GM23338 (cell line): ENCODE data around the gene ZMPSTE24. TPM values are rescaled to one million over a fixed set of nuclear protein-coding genes. Genes with fewer than 3 reads are reported as not detected.

ENCODE experiments used
- ATAC-seq: fragments of 200-7000 bp; cut with Tn5 transposase; 3 replicates; pipeline ENCODE4 v1.9.1; 2020
- DNase-seq: peaks from one replicate; pipeline ENCODE4 v3.0.0-alpha.2; 2015; ENCODE audit warnings: low spot score
- H2AFZ ChIP-seq: fragments of 200-600 bp; sonication (generic); 2 replicates; pipeline ENCODE4 v1.8.0; 2016; ENCODE audit warnings: antibody characterized with exemption, mild to moderate bottlenecking, moderate library complexity
- H3F3A ChIP-seq: fragments of 200-600 bp; sonication (generic); replicated peaks from 2 replicates; pipeline ENCODE4 v1.8.0; 2017; ENCODE audit warnings: antibody characterized with exemption, mixed run types, low read depth
- H3K27ac ChIP-seq: fragments of 200-600 bp; sonication (generic); 2 replicates; pipeline ENCODE4 v1.6.1; 2016; ENCODE audit warnings: low read depth
- H3K27me3 ChIP-seq: fragments of 200-600 bp; sonication (generic); 2 replicates; pipeline ENCODE4 v1.8.0; 2016; ENCODE audit warnings: mild to moderate bottlenecking, mixed run types, moderate library complexity; ENCODE audit not compliant: insufficient read depth
- H3K36me3 ChIP-seq: fragments of 200-600 bp; sonication (generic); 2 replicates; pipeline ENCODE4 v1.8.0; 2016; ENCODE audit warnings: mild to moderate bottlenecking; ENCODE audit not compliant: insufficient read depth
- H3K4me1 ChIP-seq: fragments of 200-600 bp; sonication (generic); 2 replicates; pipeline ENCODE4 v1.8.0; 2016; ENCODE audit warnings: mild to moderate bottlenecking, moderate library complexity; ENCODE audit not compliant: insufficient read depth
- H3K4me2 ChIP-seq: fragments of 200-600 bp; sonication (generic); 2 replicates; pipeline ENCODE4 v1.7.1; 2017; ENCODE audit warnings: mixed run types
- H3K4me3 ChIP-seq: fragments of 200-600 bp; sonication (generic); 2 replicates; pipeline ENCODE4 v1.6.1; 2016; ENCODE audit warnings: mixed run types
- H3K79me2 ChIP-seq: fragments of 200-600 bp; sonication (generic); replicated peaks from 2 replicates; pipeline ENCODE4 v1.8.0; 2017; ENCODE audit warnings: mild to moderate bottlenecking; ENCODE audit not compliant: insufficient read depth
- H3K9me2 ChIP-seq: fragments of 200-600 bp; sonication (generic); 2 replicates; pipeline ENCODE4 v1.8.0; 2017; ENCODE audit not compliant: insufficient read depth
- H4K20me1 ChIP-seq: fragments of 200-600 bp; sonication (generic); replicated peaks from 2 replicates; pipeline ENCODE4 v1.8.0; 2017; ENCODE audit warnings: mild to moderate bottlenecking; ENCODE audit not compliant: insufficient read depth
- H3K27ac Mint-ChIP-seq: 2 replicates; pipeline ENCODE4 v1.8.0; 2020; ENCODE audit warnings: inconsistent platforms, mild to moderate bottlenecking, moderate library complexity, mixed read lengths
- H3K27me3 Mint-ChIP-seq: 3 replicates; pipeline ENCODE4 v1.8.0; 2022; ENCODE audit warnings: low read depth, mild to moderate bottlenecking, moderate library complexity, mixed read lengths, inconsistent platforms; ENCODE audit not compliant: insufficient read depth, poor library complexity
- H3K36me3 Mint-ChIP-seq: 3 replicates; pipeline ENCODE4 v1.8.0; 2021; ENCODE audit warnings: low read depth, mild to moderate bottlenecking, inconsistent platforms, moderate library complexity, mixed read lengths
- H3K4me1 Mint-ChIP-seq: 3 replicates; pipeline ENCODE4 v1.8.0; 2020; ENCODE audit warnings: mild to moderate bottlenecking, inconsistent platforms, mixed read lengths
- H3K4me3 Mint-ChIP-seq: 3 replicates; pipeline ENCODE4 v1.8.0; 2021; ENCODE audit warnings: moderate library complexity, mild to moderate bottlenecking, inconsistent platforms, mixed read lengths
- H3K9me3 Mint-ChIP-seq: 3 replicates; pipeline ENCODE4 v1.8.0; 2020; ENCODE audit warnings: moderate library complexity, mild to moderate bottlenecking, inconsistent platforms, mixed read lengths
- CREB1 ChIP-seq: fragments of 250-450 bp; sonication (Bioruptor Pico); IDR thresholded peaks from 2 replicates; pipeline ENCODE4 v1.5.0; 2020; ENCODE audit warnings: low read depth, mild to moderate bottlenecking, moderate library complexity
- ETS1 ChIP-seq: IDR thresholded peaks from 2 replicates; pipeline ENCODE4 v1.6.1; 2016; ENCODE audit warnings: antibody characterized with exemption
- JUNB ChIP-seq: IDR thresholded peaks from one replicate; pipeline ENCODE4 v1.6.1; 2016; ENCODE audit warnings: antibody characterized with exemption; ENCODE audit not compliant: unreplicated experiment
- NANOG ChIP-seq: IDR thresholded peaks from 2 replicates; pipeline ENCODE4 v1.6.1; 2016; ENCODE audit warnings: antibody characterized with exemption, borderline replicate concordance
- POLR2AphosphoS5 ChIP-seq: IDR thresholded peaks from 2 replicates; pipeline ENCODE4 v1.6.1; 2016; ENCODE audit warnings: antibody characterized with exemption, low read depth
- ZNF114 ChIP-seq: fragments of 250-450 bp; sonication (Bioruptor Pico); IDR thresholded peaks from 2 replicates; pipeline ENCODE4 v1.5.0; 2020; ENCODE audit warnings: mild to moderate bottlenecking, moderate library complexity
- polyA plus RNA-seq: library from polyadenylated mRNA; unstranded; fragments of >200 nt; fragmentation: Nextera tagmentation; extraction: Ambion mirVana; gene quantifications from 2 replicates; pipeline ENCODE4 v1.2.1, GENCODE V29; 2016
- total RNA-seq: library from RNA; depleted of rRNA; stranded (reverse); fragments of >200 nt; shearing (Covaris generic); gene quantifications from 2 replicates; pipeline ENCODE4 v1.2.3, GENCODE V29; 2014
- TF ChIP-seq, protein P1 (sequence below): IDR thresholded peaks from one replicate; pipeline ENCODE4 v1.6.1; 2018; ENCODE audit warnings: antibody characterized with exemption; ENCODE audit not compliant: unreplicated experiment
- TF ChIP-seq, protein P2 (sequence below): fragments of 250-450 bp; sonication (Bioruptor Pico); IDR thresholded peaks from 2 replicates; pipeline ENCODE4 v1.5.0; 2020; ENCODE audit warnings: mild to moderate bottlenecking, moderate library complexity

ZMPSTE24 gene
- total and polyA plus RNA-seq, 2 experiments from 2014 or later, result 23.1 to 51.2 TPM

GRCh38 chr1:40248412-40248811, 9.6 kb upstream of the ZMPSTE24 start:
- ATAC-seq (no peak), DNase-seq (no peak)
- Histone ChIP-seq H4K20me1 (no peaks in the 10 kb centered on the region), H2AFZ (no peak overlapping the region), H3K79me2 (no peaks in the 10 kb centered on the region), H3K27ac (no peak overlapping the region), H3K4me1 (no peaks in the 10 kb centered on the region), H3K4me3 (no peak overlapping the region), H3F3A (no peaks in the 10 kb centered on the region), H3K4me2 (no peak overlapping the region), H3K9me2 (no peaks in the 10 kb centered on the region), H3K27me3 (no peaks in the 10 kb centered on the region), H3K36me3 (no peaks in the 10 kb centered on the region)
- H3K4me3 Mint-ChIP-seq, result no peak overlapping the region
- H3K27ac Mint-ChIP-seq, result no peak overlapping the region
- H3K4me1 Mint-ChIP-seq, result no peaks in the 10 kb centered on the region
- no peaks in the 10 kb centered on the region for H3K9me3 Mint-ChIP-seq
- TF ChIP-seq, protein P1, sequence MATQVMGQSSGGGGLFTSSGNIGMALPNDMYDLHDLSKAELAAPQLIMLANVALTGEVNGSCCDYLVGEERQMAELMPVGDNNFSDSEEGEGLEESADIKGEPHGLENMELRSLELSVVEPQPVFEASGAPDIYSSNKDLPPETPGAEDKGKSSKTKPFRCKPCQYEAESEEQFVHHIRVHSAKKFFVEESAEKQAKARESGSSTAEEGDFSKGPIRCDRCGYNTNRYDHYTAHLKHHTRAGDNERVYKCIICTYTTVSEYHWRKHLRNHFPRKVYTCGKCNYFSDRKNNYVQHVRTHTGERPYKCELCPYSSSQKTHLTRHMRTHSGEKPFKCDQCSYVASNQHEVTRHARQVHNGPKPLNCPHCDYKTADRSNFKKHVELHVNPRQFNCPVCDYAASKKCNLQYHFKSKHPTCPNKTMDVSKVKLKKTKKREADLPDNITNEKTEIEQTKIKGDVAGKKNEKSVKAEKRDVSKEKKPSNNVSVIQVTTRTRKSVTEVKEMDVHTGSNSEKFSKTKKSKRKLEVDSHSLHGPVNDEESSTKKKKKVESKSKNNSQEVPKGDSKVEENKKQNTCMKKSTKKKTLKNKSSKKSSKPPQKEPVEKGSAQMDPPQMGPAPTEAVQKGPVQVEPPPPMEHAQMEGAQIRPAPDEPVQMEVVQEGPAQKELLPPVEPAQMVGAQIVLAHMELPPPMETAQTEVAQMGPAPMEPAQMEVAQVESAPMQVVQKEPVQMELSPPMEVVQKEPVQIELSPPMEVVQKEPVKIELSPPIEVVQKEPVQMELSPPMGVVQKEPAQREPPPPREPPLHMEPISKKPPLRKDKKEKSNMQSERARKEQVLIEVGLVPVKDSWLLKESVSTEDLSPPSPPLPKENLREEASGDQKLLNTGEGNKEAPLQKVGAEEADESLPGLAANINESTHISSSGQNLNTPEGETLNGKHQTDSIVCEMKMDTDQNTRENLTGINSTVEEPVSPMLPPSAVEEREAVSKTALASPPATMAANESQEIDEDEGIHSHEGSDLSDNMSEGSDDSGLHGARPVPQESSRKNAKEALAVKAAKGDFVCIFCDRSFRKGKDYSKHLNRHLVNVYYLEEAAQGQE, result no peak
- no peak for TF ChIP-seq POLR2AphosphoS5
- no peak for TF ChIP-seq ETS1
- no peak for TF ChIP-seq CREB1 (CRISPR knock-in tag)
- no peak for TF ChIP-seq NANOG
- TF ChIP-seq, protein P2, sequence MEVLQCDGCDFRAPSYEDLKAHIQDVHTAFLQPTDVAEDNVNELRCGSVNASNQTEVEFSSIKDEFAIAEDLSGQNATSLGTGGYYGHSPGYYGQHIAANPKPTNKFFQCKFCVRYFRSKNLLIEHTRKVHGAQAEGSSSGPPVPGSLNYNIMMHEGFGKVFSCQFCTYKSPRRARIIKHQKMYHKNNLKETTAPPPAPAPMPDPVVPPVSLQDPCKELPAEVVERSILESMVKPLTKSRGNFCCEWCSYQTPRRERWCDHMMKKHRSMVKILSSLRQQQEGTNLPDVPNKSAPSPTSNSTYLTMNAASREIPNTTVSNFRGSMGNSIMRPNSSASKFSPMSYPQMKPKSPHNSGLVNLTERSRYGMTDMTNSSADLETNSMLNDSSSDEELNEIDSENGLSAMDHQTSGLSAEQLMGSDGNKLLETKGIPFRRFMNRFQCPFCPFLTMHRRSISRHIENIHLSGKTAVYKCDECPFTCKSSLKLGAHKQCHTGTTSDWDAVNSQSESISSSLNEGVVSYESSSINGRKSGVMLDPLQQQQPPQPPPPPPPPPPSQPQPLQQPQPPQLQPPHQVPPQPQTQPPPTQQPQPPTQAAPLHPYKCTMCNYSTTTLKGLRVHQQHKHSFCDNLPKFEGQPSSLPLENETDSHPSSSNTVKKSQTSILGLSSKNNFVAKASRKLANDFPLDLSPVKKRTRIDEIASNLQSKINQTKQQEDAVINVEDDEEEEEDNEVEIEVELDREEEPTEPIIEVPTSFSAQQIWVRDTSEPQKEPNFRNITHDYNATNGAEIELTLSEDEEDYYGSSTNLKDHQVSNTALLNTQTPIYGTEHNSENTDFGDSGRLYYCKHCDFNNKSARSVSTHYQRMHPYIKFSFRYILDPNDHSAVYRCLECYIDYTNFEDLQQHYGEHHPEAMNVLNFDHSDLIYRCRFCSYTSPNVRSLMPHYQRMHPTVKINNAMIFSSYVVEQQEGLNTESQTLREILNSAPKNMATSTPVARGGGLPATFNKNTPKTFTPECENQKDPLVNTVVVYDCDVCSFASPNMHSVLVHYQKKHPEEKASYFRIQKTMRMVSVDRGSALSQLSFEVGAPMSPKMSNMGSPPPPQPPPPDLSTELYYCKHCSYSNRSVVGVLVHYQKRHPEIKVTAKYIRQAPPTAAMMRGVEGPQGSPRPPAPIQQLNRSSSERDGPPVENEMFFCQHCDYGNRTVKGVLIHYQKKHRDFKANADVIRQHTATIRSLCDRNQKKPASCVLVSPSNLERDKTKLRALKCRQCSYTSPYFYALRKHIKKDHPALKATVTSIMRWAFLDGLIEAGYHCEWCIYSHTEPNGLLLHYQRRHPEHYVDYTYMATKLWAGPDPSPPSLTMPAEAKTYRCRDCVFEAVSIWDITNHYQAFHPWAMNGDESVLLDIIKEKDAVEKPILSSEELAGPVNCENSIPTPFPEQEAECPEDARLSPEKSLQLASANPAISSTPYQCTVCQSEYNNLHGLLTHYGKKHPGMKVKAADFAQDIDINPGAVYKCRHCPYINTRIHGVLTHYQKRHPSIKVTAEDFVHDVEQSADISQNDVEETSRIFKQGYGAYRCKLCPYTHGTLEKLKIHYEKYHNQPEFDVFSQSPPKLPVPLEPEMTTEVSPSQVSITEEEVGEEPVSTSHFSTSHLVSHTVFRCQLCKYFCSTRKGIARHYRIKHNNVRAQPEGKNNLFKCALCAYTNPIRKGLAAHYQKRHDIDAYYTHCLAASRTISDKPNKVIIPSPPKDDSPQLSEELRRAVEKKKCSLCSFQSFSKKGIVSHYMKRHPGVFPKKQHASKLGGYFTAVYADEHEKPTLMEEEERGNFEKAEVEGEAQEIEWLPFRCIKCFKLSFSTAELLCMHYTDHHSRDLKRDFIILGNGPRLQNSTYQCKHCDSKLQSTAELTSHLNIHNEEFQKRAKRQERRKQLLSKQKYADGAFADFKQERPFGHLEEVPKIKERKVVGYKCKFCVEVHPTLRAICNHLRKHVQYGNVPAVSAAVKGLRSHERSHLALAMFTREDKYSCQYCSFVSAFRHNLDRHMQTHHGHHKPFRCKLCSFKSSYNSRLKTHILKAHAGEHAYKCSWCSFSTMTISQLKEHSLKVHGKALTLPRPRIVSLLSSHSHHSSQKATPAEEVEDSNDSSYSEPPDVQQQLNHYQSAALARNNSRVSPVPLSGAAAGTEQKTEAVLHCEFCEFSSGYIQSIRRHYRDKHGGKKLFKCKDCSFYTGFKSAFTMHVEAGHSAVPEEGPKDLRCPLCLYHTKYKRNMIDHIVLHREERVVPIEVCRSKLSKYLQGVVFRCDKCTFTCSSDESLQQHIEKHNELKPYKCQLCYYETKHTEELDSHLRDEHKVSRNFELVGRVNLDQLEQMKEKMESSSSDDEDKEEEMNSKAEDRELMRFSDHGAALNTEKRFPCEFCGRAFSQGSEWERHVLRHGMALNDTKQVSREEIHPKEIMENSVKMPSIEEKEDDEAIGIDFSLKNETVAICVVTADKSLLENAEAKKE (CRISPR knock-in tag), result no peak
- no peak for TF ChIP-seq ZNF114 (CRISPR knock-in tag)
- TF ChIP-seq JUNB, result no peak
- peaks cover 3% of the 10 kb centered on the region for H3K27me3 Mint-ChIP-seq
- H3K36me3 Mint-ChIP-seq, result no peaks in the 10 kb centered on the region
